WTC11 (cell line): Measurements from ENCODE around the gene CHAC1. TPM values are rescaled to one million over a fixed set of nuclear protein-coding genes. Genes with fewer than 3 reads are reported as not detected.
A peak's percentile ranks its signal among the peaks of the same experiment; 100 is the strongest.

Experiments
- ATAC-seq: fragments of 200-7000 bp; cut with Tn5 transposase; 2 replicates; pipeline ENCODE4 v1.10.0; 2021; ENCODE audit warnings: mild to moderate bottlenecking, moderate library complexity
- CTCF ChIA-PET: fragments of 300-600 bp; sonication (Branson Sonifier 250); formaldehyde crosslinking; loops from one replicate; lab custom pipeline; 2021; ENCODE audit warnings: antibody characterized with exemption; lab: Charles Lee
- POLR2A ChIA-PET: fragments of 350-600 bp; sonication (Branson Sonifier 250); formaldehyde crosslinking; loops from one replicate; lab custom pipeline; 2021; ENCODE audit warnings: antibody characterized with exemption; lab: Charles Lee
- DNase-seq: peaks from one replicate; pipeline ENCODE4 v3.0.0; 2021; ENCODE audit warnings: low spot score
- H3K27ac Mint-ChIP-seq: 2 replicates; pipeline ENCODE4 v1.8.0; 2021; ENCODE audit warnings: mixed read lengths
- H3K27me3 Mint-ChIP-seq: 2 replicates; pipeline ENCODE4 v1.8.0; 2021; ENCODE audit warnings: low read depth, mild to moderate bottlenecking, moderate library complexity, mixed read lengths
- H3K36me3 Mint-ChIP-seq: 2 replicates; pipeline ENCODE4 v1.8.0; 2021; ENCODE audit warnings: mixed read lengths
- H3K4me1 Mint-ChIP-seq: 2 replicates; pipeline ENCODE4 v1.8.0; 2022; ENCODE audit warnings: mixed read lengths
- H3K4me3 Mint-ChIP-seq: 2 replicates; pipeline ENCODE4 v1.8.0; 2021; ENCODE audit warnings: mild to moderate bottlenecking, moderate library complexity, mixed read lengths
- H3K9me3 Mint-ChIP-seq: 2 replicates; pipeline ENCODE4 v1.8.0; 2021; ENCODE audit warnings: mixed read lengths
- EMX1 ChIP-seq: fragments of 250-450 bp; sonication (Bioruptor Pico); IDR thresholded peaks from 2 replicates; pipeline ENCODE4 v1.8.0; 2021; ENCODE audit warnings: mild to moderate bottlenecking
- FOXJ3 ChIP-seq: sonication (generic); formaldehyde crosslinking; IDR thresholded peaks from 2 replicates; pipeline ENCODE4 v1.9.0; 2021; ENCODE audit warnings: missing genetic modification reagents, mild to moderate bottlenecking, borderline replicate concordance
- IRF2 ChIP-seq: sonication (generic); formaldehyde crosslinking; IDR thresholded peaks from 2 replicates; pipeline ENCODE4 v1.8.0; 2022; ENCODE audit warnings: low read depth, missing genetic modification reagents, borderline replicate concordance
- JAZF1 ChIP-seq: fragments of 250-450 bp; sonication (Bioruptor Pico); IDR thresholded peaks from 2 replicates; pipeline ENCODE4 v1.9.0; 2021; ENCODE audit warnings: moderate library complexity, mild to moderate bottlenecking, inconsistent platforms
- MXD4 ChIP-seq: fragments of 250-450 bp; sonication (Bioruptor Pico); IDR thresholded peaks from 2 replicates; pipeline ENCODE4 v1.8.0; 2021; ENCODE audit warnings: mild to moderate bottlenecking, moderate library complexity, borderline replicate concordance
- NFATC4 ChIP-seq: fragments of 250-450 bp; sonication (Bioruptor Pico); IDR thresholded peaks from 2 replicates; pipeline ENCODE4 v1.9.0; 2021; ENCODE audit warnings: mild to moderate bottlenecking
- NFYB ChIP-seq: sonication (generic); formaldehyde crosslinking; conservative IDR thresholded peaks from 2 replicates; pipeline ENCODE4 v1.8.0; 2022; ENCODE audit warnings: low read depth, missing genetic modification reagents
- NR2C2 ChIP-seq: sonication (generic); formaldehyde crosslinking; IDR thresholded peaks from 2 replicates; pipeline ENCODE4 v1.8.0; 2022; ENCODE audit warnings: mild to moderate bottlenecking, missing genetic modification reagents
- PRRX2 ChIP-seq: fragments of 250-450 bp; sonication (Bioruptor Pico); IDR thresholded peaks from 2 replicates; pipeline ENCODE4 v1.8.0; 2021; ENCODE audit warnings: mild to moderate bottlenecking
- TP53 ChIP-seq: sonication (generic); formaldehyde crosslinking; IDR thresholded peaks from 2 replicates; pipeline ENCODE4 v1.8.1; 2023; ENCODE audit warnings: mild to moderate bottlenecking, missing genetic modification reagents
- ZNF416 ChIP-seq: fragments of 250-450 bp; sonication (Bioruptor Pico); IDR thresholded peaks from 2 replicates; pipeline ENCODE4 v1.9.0; 2021; ENCODE audit warnings: mild to moderate bottlenecking, inconsistent platforms
- ZNF671 ChIP-seq: fragments of 250-450 bp; sonication (Bioruptor Pico); IDR thresholded peaks from 2 replicates; pipeline ENCODE4 v1.8.0; 2021; ENCODE audit warnings: mild to moderate bottlenecking
- total RNA-seq: library from RNA; stranded (reverse); gene quantifications from 3 replicates; pipeline ENCODE4 v1.2.3, GENCODE V29; 2021
- TF ChIP-seq, protein P1 (sequence below): fragments of 250-450 bp; sonication (Bioruptor Pico); IDR thresholded peaks from 2 replicates; pipeline ENCODE4 v1.9.0; 2021; ENCODE audit warnings: mild to moderate bottlenecking, borderline replicate concordance
- TF ChIP-seq, protein P2 (sequence below): fragments of 250-450 bp; sonication (Bioruptor Pico); IDR thresholded peaks from 2 replicates; pipeline ENCODE4 v1.8.0; 2021; ENCODE audit warnings: mild to moderate bottlenecking
- TF ChIP-seq, protein P3 (sequence below): sonication (generic); formaldehyde crosslinking; IDR thresholded peaks from 2 replicates; pipeline ENCODE4 v1.8.0; 2022; ENCODE audit warnings: mild to moderate bottlenecking, missing genetic modification reagents

Gene CHAC1
- total RNA-seq, 1 experiment from 2014 or later = 31.0 TPM

DNA sequence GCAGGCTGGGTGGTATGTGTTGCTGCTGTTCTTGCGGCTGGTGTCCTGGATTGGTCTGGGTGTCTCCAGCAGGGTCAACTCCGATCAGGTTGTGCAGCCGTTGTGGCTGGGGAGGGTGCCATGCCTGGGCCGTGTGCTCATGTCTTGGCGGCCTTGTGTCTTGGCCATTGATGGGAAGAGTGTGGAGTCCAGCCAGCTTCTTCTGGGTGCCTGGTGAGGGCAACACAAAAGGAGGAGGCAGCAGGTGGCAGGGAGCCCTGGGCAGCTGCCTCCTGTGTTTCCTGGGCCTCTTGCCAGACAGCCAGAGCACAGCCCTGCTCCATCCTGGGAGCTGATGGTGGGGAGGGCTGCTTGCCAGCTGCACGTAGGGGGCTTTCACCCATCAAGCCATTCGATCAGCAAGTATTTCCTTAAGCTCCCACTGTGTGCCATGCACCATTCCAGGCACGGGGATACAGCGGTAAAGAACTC is 4.3 kb downstream of the CHAC1 start:
- no peaks in the 10 kb centered on the region for H3K27me3 Mint-ChIP-seq
- ATAC-seq (no peak), DNase-seq (no peak)
- no peak overlapping the region for H3K4me3 Mint-ChIP-seq
- H3K4me1 Mint-ChIP-seq = peaks cover 41% of the 10 kb centered on the region
- peak overlapping the region; percentile 64; the same call in 1 of the 2 replicates for H3K27ac Mint-ChIP-seq
- ChIA-PET POLR2A (interaction anchor here (1.5 to 2.9 kb wide), 3 partner anchors 16 to 55 kb away, joined by 3 to 17 read pairs (median 11); partner anchors contain the start of gene DLL4), CTCF (interaction anchor here (2.1 to 9.6 kb wide), 3 partner anchors 16 to 43 kb away, joined by 5 to 99 read pairs (median 6); no protein-coding TSS in a partner anchor)
- TF ChIP-seq, protein P1, sequence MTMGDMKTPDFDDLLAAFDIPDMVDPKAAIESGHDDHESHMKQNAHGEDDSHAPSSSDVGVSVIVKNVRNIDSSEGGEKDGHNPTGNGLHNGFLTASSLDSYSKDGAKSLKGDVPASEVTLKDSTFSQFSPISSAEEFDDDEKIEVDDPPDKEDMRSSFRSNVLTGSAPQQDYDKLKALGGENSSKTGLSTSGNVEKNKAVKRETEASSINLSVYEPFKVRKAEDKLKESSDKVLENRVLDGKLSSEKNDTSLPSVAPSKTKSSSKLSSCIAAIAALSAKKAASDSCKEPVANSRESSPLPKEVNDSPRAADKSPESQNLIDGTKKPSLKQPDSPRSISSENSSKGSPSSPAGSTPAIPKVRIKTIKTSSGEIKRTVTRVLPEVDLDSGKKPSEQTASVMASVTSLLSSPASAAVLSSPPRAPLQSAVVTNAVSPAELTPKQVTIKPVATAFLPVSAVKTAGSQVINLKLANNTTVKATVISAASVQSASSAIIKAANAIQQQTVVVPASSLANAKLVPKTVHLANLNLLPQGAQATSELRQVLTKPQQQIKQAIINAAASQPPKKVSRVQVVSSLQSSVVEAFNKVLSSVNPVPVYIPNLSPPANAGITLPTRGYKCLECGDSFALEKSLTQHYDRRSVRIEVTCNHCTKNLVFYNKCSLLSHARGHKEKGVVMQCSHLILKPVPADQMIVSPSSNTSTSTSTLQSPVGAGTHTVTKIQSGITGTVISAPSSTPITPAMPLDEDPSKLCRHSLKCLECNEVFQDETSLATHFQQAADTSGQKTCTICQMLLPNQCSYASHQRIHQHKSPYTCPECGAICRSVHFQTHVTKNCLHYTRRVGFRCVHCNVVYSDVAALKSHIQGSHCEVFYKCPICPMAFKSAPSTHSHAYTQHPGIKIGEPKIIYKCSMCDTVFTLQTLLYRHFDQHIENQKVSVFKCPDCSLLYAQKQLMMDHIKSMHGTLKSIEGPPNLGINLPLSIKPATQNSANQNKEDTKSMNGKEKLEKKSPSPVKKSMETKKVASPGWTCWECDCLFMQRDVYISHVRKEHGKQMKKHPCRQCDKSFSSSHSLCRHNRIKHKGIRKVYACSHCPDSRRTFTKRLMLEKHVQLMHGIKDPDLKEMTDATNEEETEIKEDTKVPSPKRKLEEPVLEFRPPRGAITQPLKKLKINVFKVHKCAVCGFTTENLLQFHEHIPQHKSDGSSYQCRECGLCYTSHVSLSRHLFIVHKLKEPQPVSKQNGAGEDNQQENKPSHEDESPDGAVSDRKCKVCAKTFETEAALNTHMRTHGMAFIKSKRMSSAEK (CRISPR knock-in tag) = peak; percentile 79; the same call in 1 of the 2 replicates
- TF ChIP-seq PRRX2 (CRISPR knock-in tag) (peak; percentile 66), ZNF671 (CRISPR knock-in tag) (peak; percentile 85; the same call in 1 of the 2 replicates), NFATC4 (CRISPR knock-in tag) (peak; percentile 91), NR2C2 (CRISPR knock-in tag) (no peak), JAZF1 (CRISPR knock-in tag) (no peak), TP53 (CRISPR knock-in tag) (0 out of 2 replicates have a peak, but pooled peaks have one; percentile 9), EMX1 (CRISPR knock-in tag) (peak; percentile 79; the same call in 1 of the 2 replicates), MXD4 (CRISPR knock-in tag) (no peak)
- TF ChIP-seq, protein P2, sequence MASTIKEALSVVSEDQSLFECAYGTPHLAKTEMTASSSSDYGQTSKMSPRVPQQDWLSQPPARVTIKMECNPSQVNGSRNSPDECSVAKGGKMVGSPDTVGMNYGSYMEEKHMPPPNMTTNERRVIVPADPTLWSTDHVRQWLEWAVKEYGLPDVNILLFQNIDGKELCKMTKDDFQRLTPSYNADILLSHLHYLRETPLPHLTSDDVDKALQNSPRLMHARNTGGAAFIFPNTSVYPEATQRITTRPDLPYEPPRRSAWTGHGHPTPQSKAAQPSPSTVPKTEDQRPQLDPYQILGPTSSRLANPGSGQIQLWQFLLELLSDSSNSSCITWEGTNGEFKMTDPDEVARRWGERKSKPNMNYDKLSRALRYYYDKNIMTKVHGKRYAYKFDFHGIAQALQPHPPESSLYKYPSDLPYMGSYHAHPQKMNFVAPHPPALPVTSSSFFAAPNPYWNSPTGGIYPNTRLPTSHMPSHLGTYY (CRISPR knock-in tag) = peak; percentile 41; the same call in 1 of the 2 replicates
- H3K9me3 Mint-ChIP-seq = peaks cover 6% of the 10 kb centered on the region; the same call in 1 of the 2 replicates
- peaks cover 10% of the 10 kb centered on the region for H3K36me3 Mint-ChIP-seq

DNA sequence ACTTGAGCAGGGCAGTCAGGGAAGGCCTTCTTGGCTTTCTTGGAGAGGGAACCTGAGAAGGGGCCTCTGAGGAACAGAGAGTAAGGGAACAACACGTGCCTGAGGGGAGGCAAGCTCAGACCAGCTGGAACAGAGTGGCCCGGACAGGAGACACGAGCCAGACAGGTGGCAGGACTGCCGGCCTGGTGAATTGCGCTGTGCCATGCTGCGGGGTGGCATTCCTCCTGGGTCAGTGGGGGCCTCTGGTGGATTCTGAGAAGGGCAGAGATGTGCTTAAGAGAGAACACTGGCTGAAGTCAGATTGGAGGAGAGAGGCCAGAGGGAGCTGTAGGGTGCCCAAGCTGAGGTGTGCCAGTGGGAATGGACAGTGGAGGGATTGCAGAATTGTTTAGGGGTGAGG is 4.9 kb downstream of the CHAC1 start:
- Mint-ChIP-seq H3K4me3 (no peak overlapping the region), H3K4me1 (peaks cover 39% of the 10 kb centered on the region), H3K27me3 (no peaks in the 10 kb centered on the region), H3K36me3 (peaks cover 10% of the 10 kb centered on the region), H3K27ac (peak overlapping the region; percentile 64), H3K9me3 (peaks cover 9% of the 10 kb centered on the region; the same call in 1 of the 2 replicates)
- DNase-seq (no peak), ATAC-seq (no peak)
- CTCF ChIA-PET = interaction anchor here (2.1 to 9.6 kb wide), 3 partner anchors 16 to 43 kb away, joined by 5 to 99 read pairs (median 6); no protein-coding TSS in a partner anchor
- TF ChIP-seq ZNF416 (CRISPR knock-in tag) (peak; percentile 27; the same call in 1 of the 2 replicates), FOXJ3 (CRISPR knock-in tag) (no peak), IRF2 (CRISPR knock-in tag) (no peak), PRRX2 (CRISPR knock-in tag) (0 out of 2 replicates have a peak, but pooled peaks have one; percentile 31)
- POLR2A ChIA-PET = interaction anchor here (1.5 to 2.9 kb wide), 3 partner anchors 16 to 56 kb away, joined by 3 to 17 read pairs (median 11); partner anchors contain the start of gene DLL4

DNA sequence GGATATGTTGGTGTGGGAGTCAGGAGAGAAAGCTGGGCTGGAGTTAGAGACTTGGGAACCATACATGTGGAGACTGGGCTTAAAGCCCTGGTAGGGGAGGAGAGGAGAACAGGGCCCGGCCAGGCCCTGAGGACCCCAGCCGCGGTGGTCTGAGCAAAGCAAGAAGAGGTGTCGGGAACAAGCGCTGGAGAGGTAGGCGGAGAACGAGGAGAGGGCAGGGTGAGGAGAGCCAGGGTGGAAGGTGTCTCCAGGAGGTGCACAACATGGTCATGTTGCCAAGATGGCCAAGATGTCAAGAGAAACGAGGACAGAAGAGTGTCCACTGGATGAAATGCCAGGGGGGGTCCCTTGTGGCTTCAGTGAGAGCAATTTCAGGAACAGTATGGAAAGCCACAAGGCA is 5.5 kb downstream of the CHAC1 start:
- Mint-ChIP-seq H3K27me3 (no peaks in the 10 kb centered on the region), H3K4me3 (no peak overlapping the region)

More for the DNA sequence above, 5.5 kb downstream of the CHAC1 start:
- ATAC-seq (no peak), DNase-seq (no peak)
- POLR2A ChIA-PET = interaction anchor here (1.5 to 2.9 kb wide), 3 partner anchors 17 to 56 kb away, joined by 3 to 17 read pairs (median 11); partner anchors contain the start of gene DLL4
- Mint-ChIP-seq H3K9me3 (peaks cover 11% of the 10 kb centered on the region; the same call in 1 of the 2 replicates), H3K36me3 (peaks cover 10% of the 10 kb centered on the region), H3K4me1 (peaks cover 39% of the 10 kb centered on the region), H3K27ac (peak overlapping the region; percentile 47; the same call in 1 of the 2 replicates)
- CTCF ChIA-PET = interaction anchor here (2.2 to 9.6 kb wide), 2 partner anchors 17 to 28 kb away, joined by 5 to 99 read pairs; no protein-coding TSS in a partner anchor
- peak; percentile 74; the same call in 1 of the 2 replicates for TF ChIP-seq NFATC4 (CRISPR knock-in tag)
- TF ChIP-seq NFYB (CRISPR knock-in tag) = no peak
- TF ChIP-seq, protein P3, sequence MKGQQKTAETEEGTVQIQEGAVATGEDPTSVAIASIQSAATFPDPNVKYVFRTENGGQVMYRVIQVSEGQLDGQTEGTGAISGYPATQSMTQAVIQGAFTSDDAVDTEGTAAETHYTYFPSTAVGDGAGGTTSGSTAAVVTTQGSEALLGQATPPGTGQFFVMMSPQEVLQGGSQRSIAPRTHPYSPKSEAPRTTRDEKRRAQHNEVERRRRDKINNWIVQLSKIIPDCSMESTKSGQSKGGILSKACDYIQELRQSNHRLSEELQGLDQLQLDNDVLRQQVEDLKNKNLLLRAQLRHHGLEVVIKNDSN (CRISPR knock-in tag) = no peak
- TF ChIP-seq, protein P2 (CRISPR knock-in tag) = peak; percentile 13; the same call in 1 of the 2 replicates
